HG03342 (cell line): ENCODE data around the gene TRPM4.
"Not testable (repeated sequence)": the region's sequence is repeated elsewhere in the genome, so short reads cannot be mapped to it uniquely, and the experiment has no call there.

Experiments used
- ATAC-seq: cut with Tn5 transposase; IDR thresholded peaks from one replicate; pipeline ENCODE4 v1.9.1; 2021; ENCODE audit warnings: mild to moderate bottlenecking, moderate library complexity; ENCODE audit not compliant: unreplicated experiment

The TRPM4 gene

GRCh38 chr19:49126575-49126974 lies 31.0 kb upstream of the TRPM4 start:
- no peak for ATAC-seq

- not testable (repeated sequence) for ATAC-seq
Observed at GRCh38 chr19:49127225-49127624, 30.4 kb upstream of the TRPM4 start.

DNA sequence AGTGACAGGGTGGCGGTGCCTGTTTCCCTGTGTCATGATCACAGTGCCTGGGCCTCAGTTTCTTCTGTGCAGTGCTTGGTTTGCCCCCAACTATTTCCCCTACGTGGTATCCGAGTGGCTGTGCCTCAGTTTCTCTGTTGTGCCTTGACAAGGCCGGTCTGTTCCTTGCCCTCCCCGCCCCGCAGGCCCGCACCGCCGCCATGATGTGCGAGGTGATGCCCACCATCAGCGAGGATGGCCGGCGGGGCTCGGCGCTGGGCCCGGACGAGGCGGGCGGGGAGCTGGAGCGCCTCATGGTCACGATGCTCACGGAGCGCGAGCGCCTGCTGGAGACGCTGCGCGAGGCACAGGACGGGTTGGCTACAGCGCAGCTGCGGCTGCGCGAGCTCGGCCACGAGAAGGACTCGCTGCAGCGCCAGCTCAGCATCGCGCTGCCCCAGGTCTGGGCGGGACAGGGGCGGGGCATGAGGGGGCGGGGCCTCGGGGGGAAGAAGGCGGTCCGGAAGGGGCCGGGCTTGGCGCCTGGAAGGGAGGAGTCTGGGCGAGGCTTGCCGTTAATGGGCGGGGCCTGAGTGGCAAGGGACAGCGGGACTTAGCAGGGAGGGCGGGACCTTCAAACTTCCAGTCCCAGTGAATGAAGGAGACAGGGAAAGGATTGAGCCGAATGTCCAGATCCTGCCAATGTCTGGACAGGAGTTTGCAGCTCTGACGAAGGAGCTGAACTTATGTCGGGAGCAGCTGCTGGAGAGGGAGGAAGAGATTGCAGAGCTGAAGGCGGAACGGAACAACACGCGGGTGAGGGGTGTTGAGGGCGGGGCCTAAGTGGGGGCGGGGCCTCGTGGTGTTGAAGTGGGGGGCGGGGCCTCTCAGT lies 29.7 kb upstream of the TRPM4 start:
- ATAC-seq, result peak; percentile 85

DNA sequence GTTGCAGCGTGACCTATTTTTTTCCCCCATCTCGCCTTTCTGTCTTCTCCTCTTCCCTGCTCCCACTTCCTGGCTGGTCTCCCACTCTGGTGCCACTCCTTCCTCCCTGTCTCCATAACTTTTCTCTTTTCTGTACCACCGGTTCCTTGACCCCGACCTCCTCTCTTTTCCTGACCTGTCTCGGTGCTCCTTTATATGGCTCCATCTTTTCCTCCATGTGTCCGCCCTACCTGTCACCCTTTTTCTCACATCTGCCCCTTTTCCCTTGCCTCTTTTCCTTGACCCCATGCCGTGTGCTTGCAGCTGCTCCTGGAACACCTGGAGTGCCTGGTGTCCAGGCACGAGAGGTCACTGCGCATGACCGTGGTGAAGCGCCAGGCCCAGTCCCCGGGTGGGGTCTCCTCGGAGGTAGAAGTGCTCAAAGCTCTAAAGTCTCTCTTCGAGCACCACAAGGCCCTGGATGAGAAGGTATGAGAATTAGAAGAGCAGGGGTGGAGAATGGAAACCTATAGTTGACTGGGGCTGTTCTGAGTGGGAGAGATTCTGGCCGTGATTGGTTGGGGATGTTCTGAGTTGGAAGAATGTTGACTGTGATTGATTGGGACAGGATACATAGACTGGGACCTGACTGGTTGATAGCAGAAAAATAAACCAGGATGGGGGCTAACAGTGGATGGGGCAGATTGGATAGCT lies 28.9 kb upstream of the TRPM4 start:
- ATAC-seq, result no peak

- ATAC-seq, result no peak
Observed at GRCh38 chr19:49129238-49129583, 28.4 kb upstream of the TRPM4 start.

GRCh38 chr19:49130325-49130724 lies 27.3 kb upstream of the TRPM4 start:
- no peak for ATAC-seq

DNA sequence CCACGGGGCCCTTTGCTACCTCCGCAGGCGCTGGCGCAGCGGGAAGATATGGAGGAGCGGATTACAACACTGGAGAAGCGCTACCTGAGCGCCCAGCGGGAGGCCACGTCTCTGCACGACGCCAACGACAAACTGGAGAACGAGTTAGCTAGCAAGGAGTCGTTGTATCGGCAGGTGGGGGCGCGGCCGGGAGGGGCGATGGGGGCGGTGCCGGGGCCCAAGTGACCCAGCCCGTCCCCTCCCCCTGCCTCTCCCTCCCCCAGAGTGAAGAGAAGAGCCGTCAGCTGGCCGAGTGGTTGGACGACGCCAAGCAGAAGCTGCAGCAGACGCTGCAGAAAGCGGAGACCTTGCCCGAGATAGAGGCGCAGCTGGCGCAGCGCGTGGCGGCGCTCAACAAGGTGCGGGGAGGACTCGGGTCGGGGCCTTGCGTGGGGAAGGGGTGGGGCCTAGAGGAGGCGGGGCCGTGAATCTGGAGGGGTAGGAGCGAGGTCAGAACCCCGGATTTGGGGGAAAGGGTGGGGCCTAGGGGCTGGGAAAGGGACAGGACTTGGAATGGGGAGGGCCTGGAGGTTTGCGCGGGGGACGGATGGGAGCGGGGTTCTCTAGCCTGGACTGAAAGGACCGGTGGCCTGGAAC lies 24.5 kb upstream of the TRPM4 start:
- ATAC-seq, result no peak

DNA sequence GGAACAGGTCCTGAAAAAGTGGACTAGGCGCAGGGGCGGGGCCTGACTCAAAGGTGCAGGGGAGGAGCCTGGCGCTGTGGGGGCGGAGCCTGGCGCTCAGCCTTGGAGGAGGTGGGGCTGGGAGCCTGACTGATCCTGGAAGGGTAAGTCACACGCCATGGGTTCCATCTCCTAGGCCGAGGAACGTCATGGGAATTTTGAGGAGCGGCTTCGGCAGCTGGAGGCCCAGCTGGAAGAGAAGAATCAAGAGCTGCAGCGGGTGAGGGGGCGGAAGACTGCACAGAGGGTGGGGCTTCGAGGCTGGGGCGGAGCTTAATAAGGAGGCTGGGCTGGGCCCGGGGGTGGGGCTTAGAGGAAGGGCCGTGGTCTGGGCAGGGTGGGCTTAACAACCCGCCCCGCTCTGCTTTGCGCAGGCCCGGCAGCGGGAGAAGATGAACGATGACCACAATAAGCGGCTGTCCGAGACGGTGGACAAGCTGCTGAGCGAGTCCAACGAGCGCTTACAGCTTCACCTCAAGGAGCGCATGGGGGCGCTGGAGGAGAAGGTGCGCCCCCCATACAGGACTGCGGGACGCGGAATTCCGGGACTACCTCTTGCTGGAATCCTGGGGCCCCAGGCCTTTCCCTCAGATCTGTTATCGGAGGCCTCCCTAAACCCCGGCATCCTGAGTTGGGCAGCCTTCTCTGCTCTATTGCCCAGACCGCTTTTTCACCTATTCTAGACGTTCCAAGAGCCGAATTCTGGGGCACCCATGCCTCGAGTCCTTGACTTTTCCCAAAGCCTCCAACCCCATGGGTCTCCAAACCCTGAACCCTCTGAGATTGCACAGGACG lies 23.8 kb upstream of the TRPM4 start:
- ATAC-seq, result no peak

GRCh38 chr19:49135686-49136085 lies 21.9 kb upstream of the TRPM4 start:
- ATAC-seq, result no peak

GRCh38 chr19:49136771-49137171 lies 20.8 kb upstream of the TRPM4 start:
- no peak for ATAC-seq

GRCh38 chr19:49140951-49141350 lies 16.6 kb upstream of the TRPM4 start:
- ATAC-seq, result no peak

- no peak for ATAC-seq
Observed at GRCh38 chr19:49141352-49141751, 16.2 kb upstream of the TRPM4 start.

DNA sequence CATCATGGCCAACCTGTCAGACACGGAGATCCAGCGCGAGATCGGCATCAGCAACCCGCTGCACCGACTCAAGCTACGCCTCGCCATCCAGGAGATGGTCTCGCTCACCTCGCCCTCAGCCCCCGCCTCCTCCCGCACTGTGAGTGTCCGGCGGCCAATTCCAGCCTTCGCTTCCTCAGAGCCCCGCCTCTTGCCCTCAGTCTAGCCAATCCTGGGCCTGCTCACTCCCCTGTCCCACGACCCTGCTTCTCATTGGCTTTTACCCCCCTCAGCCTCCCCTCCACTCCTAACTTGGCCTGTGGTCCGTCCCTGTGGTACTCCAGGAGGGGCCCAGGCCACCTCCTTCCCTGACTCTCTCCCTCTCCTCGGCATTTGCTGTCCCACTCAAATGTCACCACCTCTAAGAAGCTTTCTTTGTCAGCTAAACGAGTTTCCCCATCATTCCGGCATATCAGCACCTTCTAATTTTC lies 14.7 kb upstream of the TRPM4 start:
- peak; percentile 84 for ATAC-seq

GRCh38 chr19:49145573-49146407 lies 11.8 kb upstream of the TRPM4 start:
- no peak for ATAC-seq

GRCh38 chr19:49146408-49146770 lies 11.2 kb upstream of the TRPM4 start:
- ATAC-seq, result not testable (repeated sequence)

GRCh38 chr19:49148044-49148682 lies 9.4 kb upstream of the TRPM4 start:
- ATAC-seq, result no peak

DNA sequence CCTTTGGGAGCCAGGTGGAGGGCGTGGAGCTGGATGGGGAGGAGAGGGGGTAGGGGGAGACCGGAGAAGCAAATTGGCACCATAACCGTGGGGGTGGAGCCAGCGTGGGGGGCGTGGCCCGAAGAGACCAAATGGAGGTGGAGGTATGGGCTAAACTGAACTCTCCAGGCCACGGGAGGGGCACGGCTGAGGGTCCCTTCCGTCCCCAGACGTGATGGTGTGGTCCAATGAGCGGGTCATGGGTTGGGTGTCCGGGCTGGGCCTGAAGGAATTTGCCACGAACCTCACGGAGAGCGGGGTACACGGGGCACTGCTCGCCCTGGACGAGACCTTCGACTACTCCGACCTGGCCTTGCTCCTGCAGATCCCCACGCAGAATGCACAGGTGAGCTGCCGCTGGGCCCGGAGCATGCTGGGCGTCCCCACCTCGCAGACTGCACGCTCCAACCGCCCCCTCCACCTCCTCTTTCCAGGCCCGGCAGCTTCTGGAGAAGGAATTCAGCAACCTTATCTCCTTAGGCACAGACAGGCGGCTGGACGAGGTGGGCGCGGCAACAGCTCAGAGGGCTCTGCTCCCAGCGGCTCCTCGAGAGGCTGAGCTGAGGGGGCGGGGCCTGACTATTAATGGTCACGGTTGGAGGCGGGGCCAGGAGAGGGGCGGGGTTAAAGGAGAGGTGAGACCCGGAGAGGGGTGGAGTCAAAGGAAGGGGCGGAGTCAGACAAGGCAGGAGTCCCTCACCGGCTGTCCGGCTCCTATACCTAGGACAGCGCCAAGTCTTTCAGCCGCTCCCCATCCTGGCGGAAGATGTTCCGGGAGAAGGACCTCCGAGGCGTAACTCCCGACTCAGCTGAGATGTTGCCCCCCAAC lies 8.6 kb upstream of the TRPM4 start:
- ATAC-seq, result no peak

GRCh38 chr19:49149652-49150105 lies 7.9 kb upstream of the TRPM4 start:
- ATAC-seq, result no peak
